K562 (cell line): Measurements from ENCODE around the gene JDP2.

Experiments
- CTCF ChIP-seq, 3 experiments: IDR thresholded peaks in 2 of 3; conservative IDR thresholded peaks in 1 of 3; 2 replicates each; pipeline ENCODE4 v1.5.1; 2011 to 2012; ENCODE audit warnings: low read length in 3 of 3, mild to moderate bottlenecking in 3 of 3, control low read depth in 2 of 3, improper control_type of control experiment in 1 of 3, inconsistent platforms in 1 of 3, low read depth in 1 of 3, mixed read lengths in 1 of 3, moderate library complexity in 1 of 3; ENCODE audit not compliant: insufficient read depth in 2 of 3
- ERF ChIP-seq: fragments of 450-650 bp; formaldehyde crosslinking; IDR thresholded peaks from 2 replicates; pipeline ENCODE4 v1.4.0; 2020; ENCODE audit warnings: mild to moderate bottlenecking, mixed read lengths
- FOXA3 ChIP-seq, 2 experiments: fragments of 450-650 bp in 1 of 2; sonication (generic) in 1 of 2; formaldehyde crosslinking; IDR thresholded peaks in 1 of 2; conservative IDR thresholded peaks in 1 of 2; 2 replicates each; pipeline versions ENCODE4 v1.4.0 to v1.8.0; 2020 to 2022; ENCODE audit warnings: mild to moderate bottlenecking in 2 of 2, missing genetic modification reagents in 1 of 2
- MAFK ChIP-seq: IDR thresholded peaks from 2 replicates; pipeline ENCODE4 v1.6.1; 2011; ENCODE audit warnings: low read length, improper control_type of control experiment
- MTA3 ChIP-seq: fragments of 450-650 bp; formaldehyde crosslinking; IDR thresholded peaks from 2 replicates; pipeline ENCODE4 v1.6.1; 2017; ENCODE audit warnings: mild to moderate bottlenecking, borderline replicate concordance
- POLR2A ChIP-seq: fragments of 450-650 bp; conservative IDR thresholded peaks from 2 replicates; pipeline ENCODE4 v1.6.1; 2016
- POLR2AphosphoS5 ChIP-seq: IDR thresholded peaks from 2 replicates; pipeline ENCODE4 v1.6.1; 2011; ENCODE audit warnings: mild to moderate bottlenecking, low read depth, low read length, moderate library complexity; ENCODE audit not compliant: control insufficient read depth, insufficient read depth
- RAD21 ChIP-seq, 2 experiments: fragments of 250-450 bp in 1 of 2; fragments of 450-650 bp in 1 of 2; sonication (Bioruptor Pico) in 1 of 2; formaldehyde crosslinking in 1 of 2; IDR thresholded peaks in 1 of 2; conservative IDR thresholded peaks in 1 of 2; 2 replicates each; pipeline versions ENCODE4 v1.4.0 to v1.8.0; 2020 to 2022; ENCODE audit warnings: mild to moderate bottlenecking in 2 of 2, moderate library complexity in 1 of 2
- RFX5 ChIP-seq: IDR thresholded peaks from 2 replicates; pipeline ENCODE4 v1.6.1; 2011; ENCODE audit warnings: low read depth, mild to moderate bottlenecking, improper control_type of control experiment, low read length
- SAP30 ChIP-seq: fragments of 200-600 bp; sonication (generic); IDR thresholded peaks from 2 replicates; pipeline ENCODE4 v1.6.1; 2012; ENCODE audit warnings: borderline replicate concordance, low read depth, mild to moderate bottlenecking, moderate library complexity, low read length, control low read depth, inconsistent platforms; ENCODE audit not compliant: insufficient read depth, poor library complexity, severe bottlenecking
- ZFX ChIP-seq: sonication (generic); formaldehyde crosslinking; IDR thresholded peaks from 2 replicates; pipeline ENCODE4 v1.8.0; 2022; ENCODE audit warnings: mild to moderate bottlenecking, missing genetic modification reagents, moderate library complexity
- ZNF274 ChIP-seq: IDR thresholded peaks from 2 replicates; pipeline ENCODE4 v1.6.1; 2011; ENCODE audit warnings: low read depth, mild to moderate bottlenecking, low read length, moderate library complexity, borderline replicate concordance
- ZNF3 ChIP-seq: fragments of 250-450 bp; sonication (Bioruptor Pico); IDR thresholded peaks from 2 replicates; pipeline ENCODE4 v1.5.0; 2021; ENCODE audit warnings: mild to moderate bottlenecking, moderate library complexity

GRCh38 chr14:75418850-75419768 lies 8.7 kb upstream of the JDP2 start:
- TF ChIP-seq ZNF274: no peak
- no peak for TF ChIP-seq FOXA3 (CRISPR knock-in tag; conservative IDR thresholded peaks at IDR 0.05 in 1 of 2, IDR thresholded peaks at IDR 0.05 in 1 of 2)
- TF ChIP-seq ZNF3 (CRISPR knock-in tag): no peak
- TF ChIP-seq ERF (CRISPR knock-in tag): no peak
- no peak for TF ChIP-seq CTCF (IDR thresholded peaks at IDR 0.05 in 2 of 3, conservative IDR thresholded peaks at IDR 0.05 in 1 of 3; ENCODE audit: insufficient read depth in 2 of 3, low read depth in 1 of 3, low read length in 3 of 3)
- no peak for TF ChIP-seq POLR2A
- TF ChIP-seq RFX5: no peak
- TF ChIP-seq POLR2AphosphoS5: no peak
- TF ChIP-seq ZFX (CRISPR knock-in tag): no peak
- no peak for TF ChIP-seq MAFK
- TF ChIP-seq SAP30: no peak
- no peak for TF ChIP-seq MTA3
- no peak for TF ChIP-seq RAD21 (CRISPR knock-in tag; conservative IDR thresholded peaks at IDR 0.05 in 1 of 2, IDR thresholded peaks at IDR 0.05 in 1 of 2)
